ENCODE data around the gene ADGRG7. TPM values are rescaled to one million over a fixed set of nuclear protein-coding genes. Genes with fewer than 3 reads are reported as not detected.

The ADGRG7 gene
- total and polyA plus RNA-seq, 2 of the 13 experiments (the other 11 are each of a cell fraction or from before 2014, with no cell fraction given): not detected

DNA sequence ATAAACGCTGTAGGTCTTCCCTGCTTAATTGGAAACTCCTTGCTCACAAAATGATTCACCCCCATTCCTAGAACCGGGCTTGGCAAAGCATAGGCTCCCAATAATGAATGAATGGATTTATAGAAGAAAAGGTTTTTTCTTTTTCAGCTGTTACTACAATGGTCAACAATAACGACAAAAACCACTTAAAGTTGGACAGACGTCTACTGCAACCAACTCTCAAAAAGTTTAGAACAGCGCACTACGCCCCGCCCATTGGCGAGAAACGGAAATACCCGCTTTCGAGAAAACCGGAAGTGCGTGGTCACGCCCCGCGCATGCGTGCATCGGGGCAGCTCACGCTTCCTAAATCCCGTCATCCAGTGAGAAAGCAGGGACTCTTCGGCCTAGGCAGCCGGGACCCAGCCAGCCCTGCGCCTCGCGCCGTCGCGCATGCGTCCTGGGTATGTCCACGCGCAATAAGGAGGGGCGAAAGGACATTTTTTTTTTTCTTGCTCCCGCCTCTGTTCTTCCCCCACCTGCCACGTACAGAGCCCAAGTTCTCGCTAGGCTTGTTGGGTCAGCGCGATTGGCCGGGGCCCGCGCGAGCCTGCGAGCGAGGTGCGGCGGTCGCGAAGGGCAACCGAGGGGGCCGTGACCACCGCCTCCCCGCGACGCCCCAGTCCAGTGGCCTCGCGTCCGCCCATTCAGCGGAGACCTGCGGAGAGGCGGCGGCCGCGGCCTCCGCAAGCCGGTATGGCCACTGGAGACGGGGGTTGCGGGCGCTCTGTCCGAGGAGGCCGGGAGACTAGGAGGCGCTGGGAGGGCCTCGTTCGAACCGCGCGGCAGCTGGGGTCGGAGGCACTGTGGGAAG is 99.8 kb downstream of the ADGRG7 start, which contains the start of gene TFG:
TFG (plus strand) TSS at position 506 of the 853 bp plus-strand sequence. CDS start 4,192 bp downstream, outside the sequence.
- Histone ChIP-seq H3K9ac (ENCODE audit: insufficient read depth, low read depth, low read length) (peak within 1 kb of the TSS; percentile 88), H3K4me2 (ENCODE audit: low read depth, low read length) (peak within 1 kb of the TSS; percentile 90), H2AFZ (ENCODE audit: low read length) (peak within 1 kb of the TSS; percentile 86), H3K79me2 (ENCODE audit: insufficient read depth, low read length) (peaks cover 43% of the 10 kb centered on the region), H3K9me3 (ENCODE audit: low read length) (no peaks in the 10 kb centered on the region), H3K36me3 (replicated peaks in 1 of 2; ENCODE audit: control insufficient read depth in 1 of 2, insufficient read depth in 2 of 2, low read length in 2 of 2) (peaks cover 0 to 12% of the 10 kb centered on the region in 2 experiments; a peak in 1 of 5 replicates), H3K4me1 (ENCODE audit: insufficient read depth, low read length) (peaks cover 39% of the 10 kb centered on the region), H4K20me1 (ENCODE audit: insufficient read depth, low read length) (peaks cover 18% of the 10 kb centered on the region), H3K27ac (ENCODE audit: extremely low read length, insufficient read depth, low read length) (peak within 1 kb of the TSS; percentile 95), H3K27me3 (ENCODE audit: control insufficient read depth in 1 of 2, insufficient read depth in 2 of 2, low read length in 2 of 2) (no peaks in the 10 kb centered on the region; a peak in 1 of 5 replicates), H3K4me3 (replicated peaks in 1 of 3; ENCODE audit: insufficient read depth in 1 of 3, low read depth in 2 of 3, low read length in 3 of 3) (peak within 1 kb of the TSS; percentile 68 to 91 (median 82))
- peak; percentile 98 for ATAC-seq
- intact Hi-C loops (cut with micrococcal nuclease; ENCODE audit: unreplicated experiment): loop anchor here (1.0 kb wide), 1 partner anchor 107 kb away; no protein-coding TSS in a partner anchor
- DNase-seq (ENCODE audit: low spot score): peak; percentile 97
- ChIA-PET POLR2A (interaction anchor here (0.6 to 1.8 kb wide), 9 partner anchors 10 to 645 kb away, joined by 3 to 5 read pairs (median 4); partner anchors contain the start of gene LNP1), CTCF (ENCODE audit: low intra/inter-chr PET ratio, low total read pairs) (no interaction called here)
- WGBS (ENCODE audit: low lambda C conversion rate): 1% methylated on average over 48 of the region's 76 CpGs
- FAIRE-seq: peak; percentile 83
- in situ Hi-C loops (cut with HindIII; ENCODE audit: extremely low pct_ligation_motif_present, low pct_unique_long_range_greater_than_20kb): loop anchor here (25.0 kb wide), 3 partner anchors 97 to 897 kb away; partner anchors contain the start of genes ADGRG7 and CMSS1
- no TSS peak for BruUV-seq (replicated peaks)
- TF ChIP-seq MIER2 (CRISPR knock-in tag; IDR thresholded peaks at IDR 0.05) (no peak; the same call in none of the 2 replicates), POLR2A (IDR thresholded peaks at IDR 0.05; ENCODE audit: insufficient read depth in 1 of 2, low read depth in 2 of 2, low read length in 2 of 2) (peak; percentile 63 to 64; a peak in 3 of 4 replicates), ZBTB7B (CRISPR knock-in tag; IDR thresholded peaks at IDR 0.05) (no peak), PAWR (CRISPR knock-in tag; IDR thresholded peaks at IDR 0.05; ENCODE audit: borderline replicate concordance) (no peak), SOX13 (IDR thresholded peaks at IDR 0.05) (no peak), SOX13 (CRISPR knock-in tag; conservative IDR thresholded peaks at IDR 0.05 in 1 of 2, IDR thresholded peaks at IDR 0.05 in 1 of 2) (no peak; a peak in 1 of 4 replicates), ZNF790 (CRISPR knock-in tag; IDR thresholded peaks at IDR 0.05; ENCODE audit: borderline replicate concordance) (no peak), NFE2 (CRISPR knock-in tag; IDR thresholded peaks at IDR 0.05) (no peak), ZNF792 (CRISPR knock-in tag; IDR thresholded peaks at IDR 0.05) (peak; percentile 67; the same call in 1 of the 2 replicates)
- TF ChIP-seq, protein P1, sequence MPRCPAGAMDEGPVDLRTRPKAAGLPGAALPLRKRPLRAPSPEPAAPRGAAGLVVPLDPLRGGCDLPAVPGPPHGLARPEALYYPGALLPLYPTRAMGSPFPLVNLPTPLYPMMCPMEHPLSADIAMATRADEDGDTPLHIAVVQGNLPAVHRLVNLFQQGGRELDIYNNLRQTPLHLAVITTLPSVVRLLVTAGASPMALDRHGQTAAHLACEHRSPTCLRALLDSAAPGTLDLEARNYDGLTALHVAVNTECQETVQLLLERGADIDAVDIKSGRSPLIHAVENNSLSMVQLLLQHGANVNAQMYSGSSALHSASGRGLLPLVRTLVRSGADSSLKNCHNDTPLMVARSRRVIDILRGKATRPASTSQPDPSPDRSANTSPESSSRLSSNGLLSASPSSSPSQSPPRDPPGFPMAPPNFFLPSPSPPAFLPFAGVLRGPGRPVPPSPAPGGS (CRISPR knock-in tag; IDR thresholded peaks at IDR 0.05): 0 out of 2 replicates have a peak, but pooled peaks have one; percentile 30
- TF ChIP-seq, protein P2, sequence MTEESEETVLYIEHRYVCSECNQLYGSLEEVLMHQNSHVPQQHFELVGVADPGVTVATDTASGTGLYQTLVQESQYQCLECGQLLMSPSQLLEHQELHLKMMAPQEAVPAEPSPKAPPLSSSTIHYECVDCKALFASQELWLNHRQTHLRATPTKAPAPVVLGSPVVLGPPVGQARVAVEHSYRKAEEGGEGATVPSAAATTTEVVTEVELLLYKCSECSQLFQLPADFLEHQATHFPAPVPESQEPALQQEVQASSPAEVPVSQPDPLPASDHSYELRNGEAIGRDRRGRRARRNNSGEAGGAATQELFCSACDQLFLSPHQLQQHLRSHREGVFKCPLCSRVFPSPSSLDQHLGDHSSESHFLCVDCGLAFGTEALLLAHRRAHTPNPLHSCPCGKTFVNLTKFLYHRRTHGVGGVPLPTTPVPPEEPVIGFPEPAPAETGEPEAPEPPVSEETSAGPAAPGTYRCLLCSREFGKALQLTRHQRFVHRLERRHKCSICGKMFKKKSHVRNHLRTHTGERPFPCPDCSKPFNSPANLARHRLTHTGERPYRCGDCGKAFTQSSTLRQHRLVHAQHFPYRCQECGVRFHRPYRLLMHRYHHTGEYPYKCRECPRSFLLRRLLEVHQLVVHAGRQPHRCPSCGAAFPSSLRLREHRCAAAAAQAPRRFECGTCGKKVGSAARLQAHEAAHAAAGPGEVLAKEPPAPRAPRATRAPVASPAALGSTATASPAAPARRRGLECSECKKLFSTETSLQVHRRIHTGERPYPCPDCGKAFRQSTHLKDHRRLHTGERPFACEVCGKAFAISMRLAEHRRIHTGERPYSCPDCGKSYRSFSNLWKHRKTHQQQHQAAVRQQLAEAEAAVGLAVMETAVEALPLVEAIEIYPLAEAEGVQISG (CRISPR knock-in tag; IDR thresholded peaks at IDR 0.05): no peak; the same call in 1 of the 2 replicates
- TF ChIP-seq, protein P3, sequence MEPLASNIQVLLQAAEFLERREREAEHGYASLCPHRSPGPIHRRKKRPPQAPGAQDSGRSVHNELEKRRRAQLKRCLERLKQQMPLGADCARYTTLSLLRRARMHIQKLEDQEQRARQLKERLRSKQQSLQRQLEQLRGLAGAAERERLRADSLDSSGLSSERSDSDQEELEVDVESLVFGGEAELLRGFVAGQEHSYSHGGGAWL (CRISPR knock-in tag; IDR thresholded peaks at IDR 0.05): peak; percentile 64; the same call in 1 of the 2 replicates
- TF ChIP-seq, protein P4, sequence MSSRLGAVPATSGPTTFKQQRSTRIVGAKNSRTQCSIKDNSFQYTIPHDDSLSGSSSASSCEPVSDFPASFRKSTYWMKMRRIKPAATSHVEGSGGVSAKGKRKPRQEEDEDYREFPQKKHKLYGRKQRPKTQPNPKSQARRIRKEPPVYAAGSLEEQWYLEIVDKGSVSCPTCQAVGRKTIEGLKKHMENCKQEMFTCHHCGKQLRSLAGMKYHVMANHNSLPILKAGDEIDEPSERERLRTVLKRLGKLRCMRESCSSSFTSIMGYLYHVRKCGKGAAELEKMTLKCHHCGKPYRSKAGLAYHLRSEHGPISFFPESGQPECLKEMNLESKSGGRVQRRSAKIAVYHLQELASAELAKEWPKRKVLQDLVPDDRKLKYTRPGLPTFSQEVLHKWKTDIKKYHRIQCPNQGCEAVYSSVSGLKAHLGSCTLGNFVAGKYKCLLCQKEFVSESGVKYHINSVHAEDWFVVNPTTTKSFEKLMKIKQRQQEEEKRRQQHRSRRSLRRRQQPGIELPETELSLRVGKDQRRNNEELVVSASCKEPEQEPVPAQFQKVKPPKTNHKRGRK (CRISPR knock-in tag; IDR thresholded peaks at IDR 0.05): no peak
- TF ChIP-seq, protein P5, sequence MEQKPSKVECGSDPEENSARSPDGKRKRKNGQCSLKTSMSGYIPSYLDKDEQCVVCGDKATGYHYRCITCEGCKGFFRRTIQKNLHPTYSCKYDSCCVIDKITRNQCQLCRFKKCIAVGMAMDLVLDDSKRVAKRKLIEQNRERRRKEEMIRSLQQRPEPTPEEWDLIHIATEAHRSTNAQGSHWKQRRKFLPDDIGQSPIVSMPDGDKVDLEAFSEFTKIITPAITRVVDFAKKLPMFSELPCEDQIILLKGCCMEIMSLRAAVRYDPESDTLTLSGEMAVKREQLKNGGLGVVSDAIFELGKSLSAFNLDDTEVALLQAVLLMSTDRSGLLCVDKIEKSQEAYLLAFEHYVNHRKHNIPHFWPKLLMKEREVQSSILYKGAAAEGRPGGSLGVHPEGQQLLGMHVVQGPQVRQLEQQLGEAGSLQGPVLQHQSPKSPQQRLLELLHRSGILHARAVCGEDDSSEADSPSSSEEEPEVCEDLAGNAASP (CRISPR knock-in tag; IDR thresholded peaks at IDR 0.05; ENCODE audit: borderline replicate concordance): peak; percentile 19; the same call in 1 of the 2 replicates
